Endothelial cell (in vitro differentiated cells): ENCODE data around the gene NUMA1. TPM values are rescaled to one million over a fixed set of nuclear protein-coding genes. Genes with fewer than 3 reads are reported as not detected.

Experiments used
- DNase-seq: peaks from one replicate; pipeline ENCODE4 v3.0.0; 2021; ENCODE audit warnings: low spot score
- H3K27ac Mint-ChIP-seq: one replicate; pipeline ENCODE4 v1.8.0; 2021; ENCODE audit warnings: mixed read lengths, inconsistent platforms; ENCODE audit not compliant: unreplicated experiment
- H3K27me3 Mint-ChIP-seq: one replicate; pipeline ENCODE4 v1.8.0; 2021; ENCODE audit warnings: mild to moderate bottlenecking, moderate library complexity, mixed read lengths, inconsistent platforms; ENCODE audit not compliant: unreplicated experiment
- H3K36me3 Mint-ChIP-seq: one replicate; pipeline ENCODE4 v1.8.0; 2021; ENCODE audit warnings: mild to moderate bottlenecking, low read depth, mixed read lengths, inconsistent platforms; ENCODE audit not compliant: unreplicated experiment
- H3K4me1 Mint-ChIP-seq: one replicate; pipeline ENCODE4 v1.8.0; 2021; ENCODE audit warnings: mild to moderate bottlenecking, mixed read lengths, inconsistent platforms; ENCODE audit not compliant: unreplicated experiment
- H3K4me3 Mint-ChIP-seq: one replicate; pipeline ENCODE4 v1.8.0; 2021; ENCODE audit warnings: mild to moderate bottlenecking, mixed read lengths, inconsistent platforms; ENCODE audit not compliant: unreplicated experiment
- H3K9me3 Mint-ChIP-seq: one replicate; pipeline ENCODE4 v1.8.0; 2021; ENCODE audit warnings: mixed read lengths, inconsistent platforms; ENCODE audit not compliant: unreplicated experiment
- total RNA-seq: library from RNA; stranded (reverse); fragmentation: NEBNext Ultra II Directional; extraction: Animal tissue kit (Norgen Biotek cat#: 25700); gene quantifications from one replicate; pipeline ENCODE4 v1.2.1, GENCODE V29; 2021; ENCODE audit not compliant: unreplicated experiment
- TF ChIP-seq, protein P1 (sequence below): fragments of 200-600 bp; sonication (generic); IDR thresholded peaks from one replicate; pipeline ENCODE4 v1.5.0; 2021; ENCODE audit warnings: antibody characterized with exemption; ENCODE audit not compliant: unreplicated experiment

The NUMA1 gene
- total RNA-seq, 1 donor from 2014 or later: 173 TPM

GRCh38 chr11:71995726-71996291 is 84.5 kb downstream of the NUMA1 start:
- H3K4me3 Mint-ChIP-seq: no peak overlapping the region
- no peak overlapping the region for H3K27ac Mint-ChIP-seq
- H3K4me1 Mint-ChIP-seq: peaks cover 26% of the 10 kb centered on the region
- H3K36me3 Mint-ChIP-seq: peaks cover 16% of the 10 kb centered on the region
- TF ChIP-seq, protein P1, sequence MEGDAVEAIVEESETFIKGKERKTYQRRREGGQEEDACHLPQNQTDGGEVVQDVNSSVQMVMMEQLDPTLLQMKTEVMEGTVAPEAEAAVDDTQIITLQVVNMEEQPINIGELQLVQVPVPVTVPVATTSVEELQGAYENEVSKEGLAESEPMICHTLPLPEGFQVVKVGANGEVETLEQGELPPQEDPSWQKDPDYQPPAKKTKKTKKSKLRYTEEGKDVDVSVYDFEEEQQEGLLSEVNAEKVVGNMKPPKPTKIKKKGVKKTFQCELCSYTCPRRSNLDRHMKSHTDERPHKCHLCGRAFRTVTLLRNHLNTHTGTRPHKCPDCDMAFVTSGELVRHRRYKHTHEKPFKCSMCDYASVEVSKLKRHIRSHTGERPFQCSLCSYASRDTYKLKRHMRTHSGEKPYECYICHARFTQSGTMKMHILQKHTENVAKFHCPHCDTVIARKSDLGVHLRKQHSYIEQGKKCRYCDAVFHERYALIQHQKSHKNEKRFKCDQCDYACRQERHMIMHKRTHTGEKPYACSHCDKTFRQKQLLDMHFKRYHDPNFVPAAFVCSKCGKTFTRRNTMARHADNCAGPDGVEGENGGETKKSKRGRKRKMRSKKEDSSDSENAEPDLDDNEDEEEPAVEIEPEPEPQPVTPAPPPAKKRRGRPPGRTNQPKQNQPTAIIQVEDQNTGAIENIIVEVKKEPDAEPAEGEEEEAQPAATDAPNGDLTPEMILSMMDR: no peak
- DNase-seq: no peak
- no peaks in the 10 kb centered on the region for H3K9me3 Mint-ChIP-seq
- H3K27me3 Mint-ChIP-seq: peaks cover 11% of the 10 kb centered on the region

GRCh38 chr11:71994786-71995185 is 85.6 kb downstream of the NUMA1 start:
- no peak overlapping the region for H3K4me3 Mint-ChIP-seq
- H3K4me1 Mint-ChIP-seq: peaks cover 25% of the 10 kb centered on the region
- DNase-seq: no peak
- H3K27me3 Mint-ChIP-seq: peaks cover 6% of the 10 kb centered on the region
- no peaks in the 10 kb centered on the region for H3K9me3 Mint-ChIP-seq
- H3K36me3 Mint-ChIP-seq: peaks cover 16% of the 10 kb centered on the region
- TF ChIP-seq, protein P1: no peak
- peak overlapping the region; percentile 2 for H3K27ac Mint-ChIP-seq

DNA sequence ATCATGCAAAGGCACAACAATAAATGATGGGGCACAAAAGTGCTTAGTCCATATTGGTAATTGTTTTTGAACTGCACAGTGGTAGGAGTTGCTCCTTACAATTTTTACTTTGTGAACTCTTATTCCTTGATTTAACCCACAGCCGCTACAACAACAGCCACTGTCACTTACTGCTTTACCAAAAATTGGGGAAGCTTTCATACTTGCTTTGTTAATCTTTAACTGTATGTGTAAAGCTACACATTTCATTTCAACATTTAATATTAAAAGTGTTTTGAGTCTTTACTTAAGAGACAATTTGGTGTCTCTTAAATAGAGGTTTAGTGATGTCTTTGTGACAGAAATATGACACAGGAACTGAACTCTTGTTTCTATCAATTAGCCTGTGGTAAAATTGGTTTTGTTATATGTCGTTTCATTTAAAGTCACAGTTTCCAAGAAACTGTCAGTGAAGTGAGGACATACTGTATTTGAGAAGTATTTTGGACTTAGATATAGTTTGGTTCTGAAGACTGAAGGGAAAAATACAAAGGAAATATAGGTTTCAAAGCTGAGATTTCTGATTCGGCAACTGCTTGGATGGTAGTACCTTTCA is 88.1 kb downstream of the NUMA1 start:
- H3K4me1 Mint-ChIP-seq: peaks cover 6% of the 10 kb centered on the region
- H3K27me3 Mint-ChIP-seq: no peaks in the 10 kb centered on the region
- no peak overlapping the region for H3K27ac Mint-ChIP-seq
- no peaks in the 10 kb centered on the region for H3K9me3 Mint-ChIP-seq
- H3K4me3 Mint-ChIP-seq: no peak overlapping the region
- TF ChIP-seq, protein P1: no peak
- DNase-seq: no peak
- H3K36me3 Mint-ChIP-seq: peaks cover 6% of the 10 kb centered on the region

DNA sequence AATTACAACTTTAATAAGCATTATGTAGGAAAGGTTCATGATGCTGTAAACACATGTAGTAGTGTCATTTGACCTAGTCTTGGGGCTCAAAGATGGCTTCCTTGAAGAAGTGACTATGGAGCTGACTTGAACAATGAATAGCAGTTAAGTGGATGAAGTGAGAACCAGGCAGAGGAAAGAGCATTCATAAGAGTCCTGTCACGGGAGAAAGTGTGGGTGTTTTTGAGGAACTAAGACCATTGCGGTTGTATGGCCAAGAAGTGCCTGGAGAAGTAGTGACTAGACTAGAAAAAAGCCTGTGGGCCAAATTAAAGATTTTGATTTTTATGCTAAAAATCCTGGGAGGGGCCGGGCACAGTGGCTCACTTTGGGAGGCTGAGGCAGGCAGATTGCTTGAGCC is 88.8 kb downstream of the NUMA1 start:
- Mint-ChIP-seq H3K27ac (no peak overlapping the region), H3K4me1 (peaks cover 6% of the 10 kb centered on the region), H3K27me3 (peaks cover 3% of the 10 kb centered on the region), H3K36me3 (peaks cover 6% of the 10 kb centered on the region), H3K4me3 (no peak overlapping the region), H3K9me3 (no peaks in the 10 kb centered on the region)
- DNase-seq: no peak
- TF ChIP-seq, protein P1: no peak

- DNase-seq: no peak
- TF ChIP-seq, protein P1: no peak
- Mint-ChIP-seq H3K4me3 (no peak overlapping the region), H3K27ac (no peak overlapping the region), H3K27me3 (peaks cover 3% of the 10 kb centered on the region), H3K36me3 (peaks cover 6% of the 10 kb centered on the region), H3K4me1 (peaks cover 6% of the 10 kb centered on the region), H3K9me3 (no peaks in the 10 kb centered on the region)
Measured at GRCh38 chr11:71990701-71991100, 89.6 kb downstream of the NUMA1 start.
